Uterus (tissue), 2 donors: ENCODE results near the gene TRABD.

Experiments used
- CTCF ChIP-seq, 4 experiments: fragments of 200-600 bp in 2 of 4; fragments of 450-650 bp in 2 of 4; sonication (generic) in 2 of 4; IDR thresholded peaks; one replicate each; pipeline ENCODE4 v1.5.1; 2016 to 2019; ENCODE audit warnings: antibody characterized with exemption in 4 of 4, mild to moderate bottlenecking in 2 of 4, moderate library complexity in 1 of 4
- POLR2A ChIP-seq, 2 donors: fragments of 450-650 bp; IDR thresholded peaks; one replicate each; pipeline ENCODE4 v1.6.1; 2016; ENCODE audit warnings: antibody characterized with exemption in 2 of 2, mild to moderate bottlenecking in 1 of 2, moderate library complexity in 1 of 2

- TF ChIP-seq CTCF (IDR thresholded peaks at IDR 0.05) (no peak), POLR2A (IDR thresholded peaks at IDR 0.05) (no peak)
Measured at GRCh38 chr22:50153056-50153755, 32.5 kb upstream of the TRABD start.
